GM12878 (cell line): ENCODE measurements around the gene SLC29A4. TPM values are rescaled to one million over a fixed set of nuclear protein-coding genes. Genes with fewer than 3 reads are reported as not detected.

Source experiments
- ATAC-seq: fragments of 200-7000 bp; cut with Tn5 transposase; 3 replicates; pipeline ENCODE4 v1.9.1; 2020; ENCODE audit warnings: mild to moderate bottlenecking, moderate library complexity
- BruUV-seq: library from RNA; stranded (reverse); fragments of 400-500 nt; replicated peaks from 2 replicates; lab custom pipeline; 2021; lab: Mats Ljungman, UMichigan
- CTCF ChIA-PET: fragments of 300-600 bp; sonication (Branson Sonifier 250); formaldehyde crosslinking; extraction: SDS; loops from one replicate; lab custom pipeline; 2021; ENCODE audit warnings: inconsistent platforms; lab: Yijun Ruan, JAX
- POLR2A ChIA-PET: fragments of 350-600 bp; formaldehyde crosslinking; extraction: SDS; loops from one replicate; lab custom pipeline; 2021; ENCODE audit warnings: inconsistent platforms; lab: Charles Lee
- RAD21 ChIA-PET: fragments of 300-600 bp; sonication (Branson Sonifier 250); formaldehyde crosslinking; loops from one replicate; lab custom pipeline; 2023; ENCODE audit warnings: antibody characterized with exemption; ENCODE audit not compliant: unreplicated experiment; lab: Charles Lee
- SMC1A ChIA-PET: fragments of 300-600 bp; sonication (Branson Sonifier 250); formaldehyde crosslinking; loops from one replicate; lab custom pipeline; 2023; ENCODE audit not compliant: unreplicated experiment, uncharacterized antibody; lab: Charles Lee
- DNase-seq: peaks from one replicate; pipeline ENCODE4 v3.0.0-alpha.2; 2011; ENCODE audit warnings: low read depth, low spot score
- FAIRE-seq: peaks from 3 replicates; lab custom pipeline; 2011; peaks lifted over from hg19 to GRCh38; lab: Jason Lieb, UNC
- H2AFZ ChIP-seq: 2 replicates; pipeline ENCODE4 v1.6.0; 2011; ENCODE audit warnings: low read depth, low read length, control low read depth; ENCODE audit not compliant: control insufficient read depth
- H3K27ac ChIP-seq: 2 replicates; pipeline ENCODE4 v1.5.1; 2011; ENCODE audit warnings: control low read depth; ENCODE audit not compliant: control insufficient read depth, insufficient read depth
- H3K27me3 ChIP-seq, 2 experiments: replicated peaks in 1 of 2; 2 replicates each; pipeline versions ENCODE4 v1.6.0 to v1.6.1; 2011; ENCODE audit warnings: low read length in 1 of 2; ENCODE audit not compliant: control insufficient read depth in 2 of 2, insufficient read depth in 2 of 2
- H3K36me3 ChIP-seq, 2 experiments: 2 replicates each; pipeline ENCODE4 v1.5.1; 2011; ENCODE audit warnings: low read length in 1 of 2; ENCODE audit not compliant: control insufficient read depth in 2 of 2, insufficient read depth in 2 of 2
- H3K4me1 ChIP-seq: 2 replicates; pipeline ENCODE4 v1.6.1; 2011; ENCODE audit warnings: mild to moderate bottlenecking, low read length, moderate library complexity, mixed read lengths; ENCODE audit not compliant: control insufficient read depth, insufficient read depth
- H3K4me2 ChIP-seq: 2 replicates; pipeline ENCODE4 v1.6.0; 2011; ENCODE audit warnings: control low read depth; ENCODE audit not compliant: control insufficient read depth, insufficient read depth
- H3K4me3 ChIP-seq: fragments of 200-600 bp; sonication (generic); 2 replicates; pipeline ENCODE4 v1.5.1; 2016
- H3K79me2 ChIP-seq: 2 replicates; pipeline ENCODE4 v1.6.0; 2011; ENCODE audit warnings: low read length; ENCODE audit not compliant: control insufficient read depth, insufficient read depth
- H3K9ac ChIP-seq: 2 replicates; pipeline ENCODE4 v1.8.0; 2011; ENCODE audit warnings: low read length, control low read depth, mixed read lengths; ENCODE audit not compliant: control insufficient read depth, insufficient read depth
- H3K9me3 ChIP-seq: replicated peaks from 3 replicates; pipeline ENCODE4 v1.5.1; 2011; ENCODE audit warnings: mild to moderate bottlenecking, low read length; ENCODE audit not compliant: control insufficient read depth, insufficient read depth
- H4K20me1 ChIP-seq: 2 replicates; pipeline ENCODE4 v1.6.0; 2011; ENCODE audit not compliant: control insufficient read depth, insufficient read depth
- CBX5 ChIP-seq: sonication (generic); IDR thresholded peaks from 2 replicates; pipeline ENCODE4 v1.6.1; 2016; ENCODE audit warnings: low read depth, moderate library complexity, mild to moderate bottlenecking, inconsistent platforms
- CHD2 ChIP-seq: IDR thresholded peaks from 2 replicates; pipeline ENCODE4 v1.6.1; 2011; ENCODE audit warnings: low read depth, low read length, improper control_type of control experiment, borderline replicate concordance
- EZH2 ChIP-seq: IDR thresholded peaks from 2 replicates; pipeline ENCODE4 v1.6.1; 2012; ENCODE audit warnings: low read depth, mild to moderate bottlenecking, control low read depth, inconsistent platforms, low read length, borderline replicate concordance; ENCODE audit not compliant: control insufficient read depth
- FOS ChIP-seq: IDR thresholded peaks from 3 replicates; pipeline ENCODE4 v1.6.1; 2011; ENCODE audit warnings: borderline replicate concordance; ENCODE audit not compliant: insufficient read length; ENCODE audit errors: extremely low read depth
- JUNB ChIP-seq: IDR thresholded peaks from 2 replicates; pipeline ENCODE4 v1.6.1; 2016; ENCODE audit warnings: antibody characterized with exemption, mild to moderate bottlenecking
- POLR2A ChIP-seq: IDR thresholded peaks from 2 replicates; pipeline ENCODE4 v1.6.1; 2011; ENCODE audit warnings: low read depth, mild to moderate bottlenecking, low read length
- SIX5 ChIP-seq: IDR thresholded peaks from 2 replicates; pipeline ENCODE4 v1.6.1; 2011; ENCODE audit warnings: mild to moderate bottlenecking, low read depth, low read length, moderate library complexity; ENCODE audit not compliant: severe bottlenecking
- SPI1 ChIP-seq: IDR thresholded peaks from 2 replicates; pipeline ENCODE4 v1.6.1; 2011; ENCODE audit warnings: low read depth, mild to moderate bottlenecking, low read length, moderate library complexity, borderline replicate concordance; ENCODE audit not compliant: insufficient read depth
- TCF3 ChIP-seq: IDR thresholded peaks from 2 replicates; pipeline ENCODE4 v1.6.1; 2012; ENCODE audit warnings: low read depth, mild to moderate bottlenecking, low read length, borderline replicate concordance; ENCODE audit not compliant: insufficient read depth
- YY1 ChIP-seq: IDR thresholded peaks from 2 replicates; pipeline ENCODE4 v1.6.1; 2011; ENCODE audit warnings: low read depth, mild to moderate bottlenecking, low read length
- ZNF274 ChIP-seq: IDR thresholded peaks from one replicate; pipeline ENCODE4 v1.8.0; 2011; ENCODE audit not compliant: insufficient read length, insufficient read depth
- ZZZ3 ChIP-seq: IDR thresholded peaks from 2 replicates; pipeline ENCODE4 v1.6.1; 2011; ENCODE audit warnings: low read depth; ENCODE audit not compliant: control insufficient read depth, insufficient read length
- WGBS: methylation state at CpG from one replicate; pipeline ENCODE4 v1.1.6; 2016; ENCODE audit warnings: low lambda C conversion rate; ENCODE audit not compliant: insufficient replicate concordance, insufficient coverage; ENCODE audit errors: missing lambda C conversion rate; 5-methylcytosine and 5-hydroxymethylcytosine counted together
- in situ Hi-C: fragments of 300-500 bp; cut with MboI; formaldehyde crosslinking; loops from 9 replicates; pipeline ENCODE4 v1.14.3; 2018; ENCODE audit warnings: mixed read lengths
- intact Hi-C: fragments of 100-400 bp; cut with micrococcal nuclease; formaldehyde crosslinking; loops from one replicate; pipeline ENCODE4 v1.14.2; 2022; ENCODE audit not compliant: unreplicated experiment
- polyA plus RNA-seq, 11 experiments: library from polyadenylated mRNA; depleted of rRNA in 4 of 11; unstranded in 6 of 11; stranded (reverse) in 5 of 11; fragments of >200 nt; fragmentation: Nextera tagmentation in 4 of 11; fragmentation: Illumina TruSeq in 1 of 11; extraction: Ambion mirVana in 4 of 11; extraction: Trizol in 1 of 11; gene quantifications; 1 replicate in 1 of 11; 2 replicates in 10 of 11; pipeline versions ENCODE4 v1.2.1 to v1.2.3, GENCODE V29; 2011 to 2016; ENCODE audit warnings: inconsistent platforms in 2 of 11, missing spikeins in 2 of 11, low read depth in 1 of 11
- total RNA-seq, 4 experiments: library from RNA; depleted of rRNA in 3 of 4; stranded (reverse); fragments of >200 nt in 3 of 4; fragmentation: Illumina TruSeq in 1 of 4; extraction: Trizol in 1 of 4; gene quantifications; 2 replicates each; pipeline versions ENCODE4 v1.2.1 to v1.2.3, GENCODE V29; 2013 to 2021
- TF ChIP-seq, protein P1 (sequence below): fragments of 450-650 bp; formaldehyde crosslinking; IDR thresholded peaks from 2 replicates; pipeline ENCODE4 v1.5.0; 2022; ENCODE audit warnings: mild to moderate bottlenecking, missing genetic modification characterization
- TF ChIP-seq, protein P2 (sequence below): IDR thresholded peaks from 2 replicates; pipeline ENCODE4 v1.6.1; 2012; ENCODE audit warnings: improper control_type of control experiment, low read depth, low read length; ENCODE audit not compliant: insufficient replicate concordance

The SLC29A4 gene
- total and polyA plus RNA-seq, 10 of the 15 experiments (the other 5 are each of a cell fraction or from before 2014, with no cell fraction given): 0.11 to 0.72 (median 0.23) TPM; not detected in 3

DNA sequence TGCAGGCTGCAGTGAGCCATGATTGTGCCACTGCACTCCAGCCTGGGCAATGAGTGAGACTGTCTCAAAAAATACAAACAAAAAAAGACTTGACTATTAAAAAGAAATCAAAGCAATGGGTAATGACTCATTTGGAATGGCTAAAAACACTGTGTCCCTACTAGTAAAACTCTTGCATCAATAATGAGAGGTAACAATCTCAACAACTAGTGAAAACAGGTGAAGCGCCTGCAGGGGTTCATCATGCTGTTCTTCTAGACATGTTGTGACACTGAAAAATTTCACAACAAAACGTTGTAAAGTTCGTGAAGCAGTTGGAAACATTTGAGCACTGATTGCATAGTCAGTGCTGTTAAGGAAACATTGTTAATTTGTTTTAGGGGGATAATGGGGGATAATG lies 26.9 kb upstream of the SLC29A4 start:
- ChIA-PET RAD21 (no interaction called here), POLR2A (no interaction called here), SMC1A (no interaction called here), CTCF (no interaction called here)
- Histone ChIP-seq H2AFZ (no peak overlapping the region), H3K27ac (no peak overlapping the region), H4K20me1 (no peaks in the 10 kb centered on the region), H3K4me2 (no peak overlapping the region), H3K4me3 (no peak overlapping the region), H3K27me3 (no peaks in the 10 kb centered on the region), H3K4me1 (no peaks in the 10 kb centered on the region), H3K9ac (no peak overlapping the region), H3K9me3 (no peaks in the 10 kb centered on the region), H3K36me3 (no peaks in the 10 kb centered on the region), H3K79me2 (no peaks in the 10 kb centered on the region)
- no TSS peak for BruUV-seq
- TF ChIP-seq TCF3: no peak
- no peak for TF ChIP-seq SPI1
- TF ChIP-seq, protein P1, sequence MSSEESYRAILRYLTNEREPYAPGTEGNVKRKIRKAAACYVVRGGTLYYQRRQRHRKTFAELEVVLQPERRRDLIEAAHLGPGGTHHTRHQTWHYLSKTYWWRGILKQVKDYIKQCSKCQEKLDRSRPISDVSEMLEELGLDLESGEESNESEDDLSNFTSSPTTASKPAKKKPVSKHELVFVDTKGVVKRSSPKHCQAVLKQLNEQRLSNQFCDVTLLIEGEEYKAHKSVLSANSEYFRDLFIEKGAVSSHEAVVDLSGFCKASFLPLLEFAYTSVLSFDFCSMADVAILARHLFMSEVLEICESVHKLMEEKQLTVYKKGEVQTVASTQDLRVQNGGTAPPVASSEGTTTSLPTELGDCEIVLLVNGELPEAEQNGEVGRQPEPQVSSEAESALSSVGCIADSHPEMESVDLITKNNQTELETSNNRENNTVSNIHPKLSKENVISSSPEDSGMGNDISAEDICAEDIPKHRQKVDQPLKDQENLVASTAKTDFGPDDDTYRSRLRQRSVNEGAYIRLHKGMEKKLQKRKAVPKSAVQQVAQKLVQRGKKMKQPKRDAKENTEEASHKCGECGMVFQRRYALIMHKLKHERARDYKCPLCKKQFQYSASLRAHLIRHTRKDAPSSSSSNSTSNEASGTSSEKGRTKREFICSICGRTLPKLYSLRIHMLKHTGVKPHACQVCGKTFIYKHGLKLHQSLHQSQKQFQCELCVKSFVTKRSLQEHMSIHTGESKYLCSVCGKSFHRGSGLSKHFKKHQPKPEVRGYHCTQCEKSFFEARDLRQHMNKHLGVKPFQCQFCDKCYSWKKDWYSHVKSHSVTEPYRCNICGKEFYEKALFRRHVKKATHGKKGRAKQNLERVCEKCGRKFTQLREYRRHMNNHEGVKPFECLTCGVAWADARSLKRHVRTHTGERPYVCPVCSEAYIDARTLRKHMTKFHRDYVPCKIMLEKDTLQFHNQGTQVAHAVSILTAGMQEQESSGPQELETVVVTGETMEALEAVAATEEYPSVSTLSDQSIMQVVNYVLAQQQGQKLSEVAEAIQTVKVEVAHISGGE (CRISPR knock-in tag): no peak
- no peak for TF ChIP-seq JUNB
- TF ChIP-seq SIX5: no peak
- no peak for TF ChIP-seq ZZZ3
- no peak for TF ChIP-seq CBX5
- no peak for TF ChIP-seq EZH2
- TF ChIP-seq YY1: no peak
- no peak for TF ChIP-seq CHD2
- no peak for TF ChIP-seq ZNF274
- TF ChIP-seq, protein P2, sequence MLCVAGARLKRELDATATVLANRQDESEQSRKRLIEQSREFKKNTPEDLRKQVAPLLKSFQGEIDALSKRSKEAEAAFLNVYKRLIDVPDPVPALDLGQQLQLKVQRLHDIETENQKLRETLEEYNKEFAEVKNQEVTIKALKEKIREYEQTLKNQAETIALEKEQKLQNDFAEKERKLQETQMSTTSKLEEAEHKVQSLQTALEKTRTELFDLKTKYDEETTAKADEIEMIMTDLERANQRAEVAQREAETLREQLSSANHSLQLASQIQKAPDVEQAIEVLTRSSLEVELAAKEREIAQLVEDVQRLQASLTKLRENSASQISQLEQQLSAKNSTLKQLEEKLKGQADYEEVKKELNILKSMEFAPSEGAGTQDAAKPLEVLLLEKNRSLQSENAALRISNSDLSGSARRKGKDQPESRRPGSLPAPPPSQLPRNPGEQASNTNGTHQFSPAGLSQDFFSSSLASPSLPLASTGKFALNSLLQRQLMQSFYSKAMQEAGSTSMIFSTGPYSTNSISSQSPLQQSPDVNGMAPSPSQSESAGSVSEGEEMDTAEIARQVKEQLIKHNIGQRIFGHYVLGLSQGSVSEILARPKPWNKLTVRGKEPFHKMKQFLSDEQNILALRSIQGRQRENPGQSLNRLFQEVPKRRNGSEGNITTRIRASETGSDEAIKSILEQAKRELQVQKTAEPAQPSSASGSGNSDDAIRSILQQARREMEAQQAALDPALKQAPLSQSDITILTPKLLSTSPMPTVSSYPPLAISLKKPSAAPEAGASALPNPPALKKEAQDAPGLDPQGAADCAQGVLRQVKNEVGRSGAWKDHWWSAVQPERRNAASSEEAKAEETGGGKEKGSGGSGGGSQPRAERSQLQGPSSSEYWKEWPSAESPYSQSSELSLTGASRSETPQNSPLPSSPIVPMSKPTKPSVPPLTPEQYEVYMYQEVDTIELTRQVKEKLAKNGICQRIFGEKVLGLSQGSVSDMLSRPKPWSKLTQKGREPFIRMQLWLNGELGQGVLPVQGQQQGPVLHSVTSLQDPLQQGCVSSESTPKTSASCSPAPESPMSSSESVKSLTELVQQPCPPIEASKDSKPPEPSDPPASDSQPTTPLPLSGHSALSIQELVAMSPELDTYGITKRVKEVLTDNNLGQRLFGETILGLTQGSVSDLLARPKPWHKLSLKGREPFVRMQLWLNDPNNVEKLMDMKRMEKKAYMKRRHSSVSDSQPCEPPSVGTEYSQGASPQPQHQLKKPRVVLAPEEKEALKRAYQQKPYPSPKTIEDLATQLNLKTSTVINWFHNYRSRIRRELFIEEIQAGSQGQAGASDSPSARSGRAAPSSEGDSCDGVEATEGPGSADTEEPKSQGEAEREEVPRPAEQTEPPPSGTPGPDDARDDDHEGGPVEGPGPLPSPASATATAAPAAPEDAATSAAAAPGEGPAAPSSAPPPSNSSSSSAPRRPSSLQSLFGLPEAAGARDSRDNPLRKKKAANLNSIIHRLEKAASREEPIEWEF: no peak
- TF ChIP-seq POLR2A: no peak
- TF ChIP-seq FOS: no peak
- FAIRE-seq (no peak), ATAC-seq (no peak), DNase-seq (no peak)
- intact Hi-C loops: no loop called here
- in situ Hi-C loops: no loop called here
- WGBS: 24% methylated on average over 3 of the region's 3 CpGs
